Superior temporal gyrus (tissue), 1 donor: ENCODE measurements around the gene AP5S1.
"Not testable (repeated sequence)": the region's sequence is repeated elsewhere in the genome, so short reads cannot be mapped to it uniquely, and the experiment has no call there.

ENCODE experiments used
- DNase-seq: peaks from one replicate; pipeline ENCODE4 v3.0.0-alpha.2; 2016; ENCODE audit errors: extremely low spot score

Gene AP5S1

GRCh38 chr20:3811467-3812258 lies 8.7 kb upstream of the AP5S1 start:
- peak; percentile 97 for DNase-seq

GRCh38 chr20:3812259-3812681 lies 8.1 kb upstream of the AP5S1 start:
- DNase-seq, result no peak

DNA sequence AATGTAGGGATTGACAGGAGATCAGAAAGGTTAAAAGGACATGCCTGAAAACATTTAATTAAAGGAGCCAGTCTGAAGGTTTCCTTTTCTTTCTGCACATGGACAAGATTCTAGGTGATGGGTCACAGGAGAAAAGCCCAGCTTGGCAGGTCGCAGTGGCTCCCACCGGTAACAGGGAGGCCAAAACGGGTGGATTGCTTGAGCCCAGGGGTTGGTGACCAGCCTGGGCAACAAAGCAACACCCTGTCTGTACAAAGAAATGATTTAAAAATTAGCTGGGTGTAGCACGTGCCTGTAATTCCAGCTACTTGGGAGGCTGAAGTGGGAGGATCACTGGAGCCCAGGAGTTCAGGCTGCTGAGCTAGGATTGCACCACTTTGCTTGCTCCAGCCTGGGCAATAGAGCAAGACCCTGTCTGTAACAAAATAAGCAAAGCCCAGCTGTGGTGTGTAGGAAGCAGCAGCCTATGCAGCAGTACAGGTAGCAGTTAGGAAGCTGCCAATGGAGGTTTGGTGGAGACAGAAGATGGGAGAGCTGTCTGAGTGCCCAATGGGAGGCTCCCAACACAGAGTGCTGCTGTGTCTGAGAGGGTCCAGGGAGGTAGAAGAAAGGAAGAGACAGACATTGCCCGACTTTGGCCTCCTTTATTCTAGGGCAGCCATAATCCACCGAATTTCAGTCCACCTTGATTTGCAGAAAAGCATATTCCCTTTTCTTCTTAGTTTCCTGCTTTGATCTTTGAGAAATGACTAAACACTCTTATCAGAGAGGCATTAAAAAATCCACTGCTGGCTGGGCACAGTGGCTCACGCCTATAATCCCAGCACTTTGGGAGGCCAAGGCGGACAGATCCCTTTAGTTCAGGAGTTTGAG lies 7.1 kb upstream of the AP5S1 start:
- peak; percentile 25 for DNase-seq

DNA sequence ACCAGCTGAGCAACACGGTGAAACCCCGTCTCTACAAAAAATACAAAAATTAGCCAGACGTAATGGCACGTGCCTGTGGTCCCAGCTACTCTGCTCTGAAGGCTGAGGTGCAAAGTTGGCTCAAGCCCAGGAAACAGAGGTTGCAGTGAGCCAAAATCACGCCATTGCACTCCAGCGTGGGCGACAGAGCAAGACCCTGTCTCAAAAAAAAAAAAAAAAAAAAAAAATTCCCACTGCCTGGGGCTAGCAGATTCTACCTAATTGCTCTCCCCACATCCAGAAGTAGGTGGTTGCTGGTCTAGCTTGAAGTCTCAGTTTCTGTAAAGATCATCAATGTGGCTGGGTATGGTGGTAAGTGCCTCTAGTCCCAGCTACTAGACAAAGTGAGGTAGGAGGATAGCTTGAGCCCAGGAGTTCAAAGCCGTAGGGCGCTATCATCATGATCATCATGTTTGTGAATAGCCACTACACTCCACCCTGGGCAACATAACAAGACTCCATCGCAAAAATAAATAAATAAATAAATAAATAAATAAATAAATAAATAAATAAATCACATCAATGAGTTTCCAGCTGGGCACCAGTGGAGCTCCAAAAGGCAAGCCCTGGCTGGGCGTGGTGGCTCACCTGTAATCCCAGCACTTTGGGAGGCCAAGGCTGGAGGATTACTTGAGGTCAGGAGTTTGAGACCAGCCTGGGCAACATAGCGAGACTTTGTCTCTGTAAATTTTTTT lies 6.3 kb upstream of the AP5S1 start:
- peak; percentile 4 for DNase-seq

DNA sequence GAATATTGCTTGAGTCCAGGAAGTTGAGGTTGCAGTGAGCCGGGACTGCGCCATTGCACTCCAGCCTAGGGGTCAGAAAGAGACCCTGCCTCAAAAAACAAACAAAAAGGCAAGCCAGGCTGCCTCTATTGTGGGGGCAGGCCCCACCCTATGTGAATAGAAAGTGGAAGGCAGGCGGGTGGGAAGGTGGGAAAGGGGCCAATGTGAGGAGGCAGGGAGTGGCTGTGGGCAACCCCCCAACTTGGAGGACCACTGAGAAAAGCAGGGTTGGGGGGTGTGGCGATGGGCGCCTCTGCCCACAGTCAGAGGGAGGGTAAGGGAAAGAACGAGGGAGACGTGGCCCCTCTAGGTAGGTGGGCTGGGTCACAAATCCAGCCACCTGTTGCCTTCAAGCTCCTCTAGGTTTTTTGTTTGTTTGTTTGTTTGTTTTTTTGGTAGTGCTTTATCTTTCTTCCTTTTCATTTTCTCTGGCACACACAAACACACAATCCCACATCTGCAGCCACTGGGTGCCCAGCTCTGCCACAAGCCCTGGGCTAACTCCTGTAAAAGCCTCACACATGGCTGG lies 5.3 kb upstream of the AP5S1 start:
- DNase-seq, result no peak

DNA sequence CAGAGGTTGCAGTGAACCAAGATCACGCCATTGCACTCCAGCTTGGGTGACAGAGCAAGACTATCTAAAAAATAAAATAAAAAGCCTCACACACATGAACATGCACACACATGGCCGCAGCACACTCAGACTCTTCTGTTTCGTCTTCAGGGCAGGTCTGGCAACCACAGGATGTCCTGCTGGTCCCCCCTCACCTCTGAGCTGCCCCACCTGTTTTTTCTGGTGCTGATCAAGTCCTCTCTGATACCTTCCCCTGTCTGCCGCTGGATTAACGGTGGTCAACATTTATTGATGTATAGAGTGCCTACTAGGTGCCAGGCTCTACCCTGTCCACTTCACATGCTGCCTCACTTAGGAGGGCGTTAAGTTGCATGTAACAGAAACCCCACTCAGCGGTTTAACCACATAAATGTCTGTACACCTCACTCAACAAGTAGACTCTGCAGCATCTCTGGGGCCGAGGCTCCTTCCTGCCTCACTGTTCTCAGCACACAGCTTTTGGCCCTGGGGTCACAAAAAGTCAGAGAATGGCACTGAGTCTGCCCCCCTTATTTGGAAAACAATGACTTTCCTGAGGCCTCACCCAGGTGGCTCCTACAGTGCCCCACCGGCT lies 4.5 kb upstream of the AP5S1 start:
- no peak for DNase-seq

DNA sequence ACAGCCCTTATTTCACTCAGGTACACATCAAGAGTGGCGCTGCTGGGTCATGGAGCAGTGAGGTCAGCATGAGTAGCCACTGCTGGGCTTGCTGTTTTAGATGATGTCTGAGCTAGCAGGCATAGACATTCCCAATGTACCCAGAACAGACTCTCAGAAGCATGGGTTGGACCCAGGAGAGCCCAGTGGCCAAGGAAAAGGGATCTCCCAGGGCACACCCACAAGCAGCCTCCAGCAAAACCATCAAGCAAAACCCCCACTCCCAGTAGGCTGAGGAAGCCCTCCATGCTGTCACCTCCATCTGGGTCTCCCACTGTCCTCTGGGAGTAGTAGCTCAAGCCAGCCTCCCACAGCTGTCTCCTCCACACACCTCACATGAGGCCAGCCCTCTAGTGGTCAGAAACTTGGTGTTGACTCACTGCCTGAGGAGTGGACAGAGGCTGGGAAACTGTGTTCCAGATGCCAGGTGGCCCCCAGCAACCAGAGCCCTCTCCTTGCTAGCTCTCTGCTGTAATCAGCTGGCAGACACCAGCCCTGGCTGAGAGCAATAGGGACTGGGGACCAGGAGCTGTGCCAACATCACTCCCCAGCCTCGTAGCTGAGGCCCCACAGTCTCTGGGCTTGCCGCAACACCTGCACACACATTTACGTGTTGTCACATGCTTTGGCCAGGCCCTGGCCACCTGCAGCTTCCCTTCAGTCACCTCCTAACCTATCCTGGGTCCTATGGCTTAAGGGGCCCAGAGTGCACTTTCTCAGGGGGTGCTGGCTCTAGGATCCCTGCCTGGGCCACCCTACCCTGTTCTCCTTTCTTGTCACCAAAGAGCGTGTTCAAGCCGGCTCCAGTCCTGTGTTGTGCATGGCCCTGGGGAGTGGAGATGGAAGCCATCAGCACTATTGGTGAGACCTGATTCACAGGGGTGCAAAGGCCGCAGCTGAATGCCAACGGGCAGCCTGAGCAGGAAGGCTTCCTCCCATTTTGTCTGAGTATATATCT lies 1.9 kb upstream of the AP5S1 start:
- DNase-seq, result peak; percentile 64

DNA sequence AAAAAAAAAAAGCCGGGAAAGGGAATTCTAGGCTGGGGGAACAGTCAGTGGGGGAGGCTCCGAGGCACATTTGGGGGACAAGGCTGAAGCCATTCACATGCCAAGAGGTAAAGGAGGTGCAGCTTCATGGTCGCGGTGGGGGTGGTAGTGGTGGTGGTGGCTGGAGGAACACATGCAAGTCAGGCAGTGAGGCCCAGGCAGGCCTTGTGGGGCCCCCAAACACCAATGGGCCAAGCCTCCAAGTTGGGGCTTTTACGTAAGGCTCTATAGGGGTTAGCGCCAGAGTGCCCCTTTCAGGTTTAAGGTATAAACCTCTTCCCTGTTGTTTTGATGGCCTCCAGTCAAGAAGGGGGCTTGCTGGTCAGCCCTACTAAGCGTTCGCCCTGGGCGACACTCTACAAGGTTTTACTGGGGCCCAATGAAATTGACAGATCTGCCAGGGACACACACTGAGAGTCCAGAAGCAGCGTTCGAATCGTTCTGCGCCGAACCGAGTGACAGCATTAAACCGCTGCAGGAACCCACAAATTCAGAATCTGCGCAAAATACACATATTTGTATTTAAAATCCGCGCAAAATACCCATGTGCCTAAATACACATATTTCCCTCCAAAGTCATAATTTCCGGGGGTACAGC lies 818 bp upstream of the AP5S1 start:
- no peak for DNase-seq

DNA sequence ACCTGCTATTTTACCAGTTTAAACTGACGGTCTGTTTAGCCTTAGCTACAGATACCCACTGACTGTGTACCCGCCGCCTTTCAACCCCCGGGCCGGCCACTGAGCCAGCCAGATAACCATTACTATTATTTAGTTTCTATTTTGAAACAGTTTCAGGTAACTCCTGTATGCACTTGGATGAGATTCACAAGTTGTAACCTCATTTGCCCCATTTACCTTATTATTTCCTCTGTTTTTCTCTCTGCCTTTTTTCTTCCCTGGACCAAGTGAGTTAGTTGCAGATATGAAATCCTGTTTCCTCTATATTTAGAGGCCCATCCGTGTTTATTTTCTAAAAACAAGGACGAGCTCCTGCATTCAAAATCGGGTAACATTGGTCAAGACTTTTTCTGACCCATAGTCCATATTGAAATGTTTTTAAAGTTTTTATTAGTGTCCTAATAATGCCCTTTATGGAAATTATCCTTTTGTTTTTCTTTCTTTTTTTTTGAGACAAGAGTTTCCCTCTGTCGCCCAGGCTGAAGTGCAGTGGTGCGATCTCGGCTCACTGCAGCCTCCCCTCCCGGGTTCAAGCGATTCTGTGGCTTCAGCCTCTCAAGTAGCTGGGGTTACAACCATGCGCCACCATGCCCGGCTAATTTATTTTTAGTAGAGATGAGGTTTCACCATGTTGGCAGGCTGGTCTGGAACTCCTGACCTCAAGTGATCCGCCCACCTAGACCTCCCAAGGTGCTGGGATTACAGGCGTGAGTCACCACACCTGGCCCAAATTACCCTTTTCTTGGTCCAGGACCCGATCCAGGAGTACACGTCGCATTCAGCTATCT lies 767 bp downstream of the AP5S1 start:
- no peak for DNase-seq

DNA sequence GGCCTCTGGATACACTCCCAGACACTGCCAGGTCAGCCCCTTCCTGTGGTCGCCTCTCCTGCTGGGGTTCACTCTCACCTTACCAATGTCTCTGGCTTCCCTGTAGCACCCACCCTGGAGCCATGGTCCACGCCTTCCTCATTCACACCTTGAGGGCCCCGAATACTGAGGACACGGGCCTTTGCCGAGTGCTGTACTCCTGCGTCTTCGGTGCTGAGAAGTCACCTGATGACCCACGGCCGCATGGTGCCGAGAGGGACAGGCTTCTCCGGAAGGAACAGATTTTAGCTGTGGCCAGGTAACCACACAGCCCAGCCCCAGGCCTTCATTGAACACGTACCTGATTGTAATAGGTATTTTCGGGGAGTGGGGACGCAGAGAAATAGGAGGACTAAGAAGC lies 1.6 kb downstream of the AP5S1 start:
- no peak for DNase-seq

DNA sequence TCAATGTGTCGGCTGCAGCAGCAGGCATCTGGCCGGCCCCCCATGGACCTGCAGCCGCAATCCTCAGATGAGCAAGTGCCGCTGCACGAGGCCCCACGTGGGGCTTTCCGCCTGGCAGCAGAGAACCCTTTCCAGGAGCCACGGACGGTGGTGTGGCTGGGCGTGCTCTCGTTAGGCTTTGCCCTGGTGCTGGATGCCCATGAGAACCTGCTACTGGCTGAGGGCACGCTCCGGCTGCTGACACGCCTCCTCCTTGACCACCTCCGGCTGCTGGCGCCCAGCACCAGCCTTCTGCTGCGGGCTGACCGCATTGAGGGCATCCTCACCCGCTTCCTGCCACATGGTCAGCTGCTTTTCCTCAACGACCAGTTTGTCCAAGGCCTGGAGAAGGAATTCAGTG lies 3.5 kb downstream of the AP5S1 start:
- no peak for DNase-seq

DNA sequence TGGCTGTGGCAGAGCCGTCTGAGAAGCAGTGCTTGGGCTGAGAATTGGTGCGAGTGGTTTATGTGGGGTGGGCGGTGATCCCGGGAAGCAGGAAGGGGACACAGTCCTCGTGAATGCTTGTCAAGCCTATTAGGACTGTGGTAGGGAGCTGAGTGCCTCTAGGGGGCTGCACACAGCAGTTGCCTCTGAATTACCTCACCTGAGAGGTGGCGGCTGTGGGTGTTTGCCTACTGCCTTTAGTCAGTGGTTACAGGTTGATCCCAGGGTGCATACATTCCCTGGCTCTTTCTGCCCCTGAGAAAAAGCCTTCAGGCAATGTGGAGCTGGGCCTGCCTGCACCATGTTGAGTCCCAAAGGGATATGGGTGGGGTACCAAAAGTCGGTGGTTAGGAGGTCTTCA lies 5.2 kb downstream of the AP5S1 start:
- no peak for DNase-seq

GRCh38 chr20:3826420-3826819 lies 6.1 kb downstream of the AP5S1 start:
- no peak for DNase-seq

GRCh38 chr20:3828798-3829197 lies 8.5 kb downstream of the AP5S1 start:
- no peak for DNase-seq

DNA sequence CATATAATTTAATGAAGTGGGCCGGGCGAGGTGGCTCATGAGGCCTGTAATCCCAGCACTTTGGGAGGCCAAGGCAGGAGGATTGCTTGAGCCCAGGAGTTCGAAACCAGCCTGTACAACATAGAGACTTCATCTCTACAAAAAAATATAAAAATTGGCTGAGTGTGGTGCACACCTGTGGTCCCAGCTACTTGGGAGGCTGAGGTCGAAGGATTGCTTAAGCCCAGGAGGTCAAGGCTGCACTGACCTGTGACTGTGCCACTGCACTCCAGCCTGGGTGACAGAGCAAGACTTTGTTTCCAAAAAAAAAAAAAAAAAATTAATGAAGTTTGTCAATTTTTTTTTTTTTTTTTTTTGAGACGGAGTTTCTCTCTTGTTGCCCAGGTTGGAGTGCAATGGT lies 9.5 kb downstream of the AP5S1 start:
- not testable (repeated sequence) for DNase-seq

DNA sequence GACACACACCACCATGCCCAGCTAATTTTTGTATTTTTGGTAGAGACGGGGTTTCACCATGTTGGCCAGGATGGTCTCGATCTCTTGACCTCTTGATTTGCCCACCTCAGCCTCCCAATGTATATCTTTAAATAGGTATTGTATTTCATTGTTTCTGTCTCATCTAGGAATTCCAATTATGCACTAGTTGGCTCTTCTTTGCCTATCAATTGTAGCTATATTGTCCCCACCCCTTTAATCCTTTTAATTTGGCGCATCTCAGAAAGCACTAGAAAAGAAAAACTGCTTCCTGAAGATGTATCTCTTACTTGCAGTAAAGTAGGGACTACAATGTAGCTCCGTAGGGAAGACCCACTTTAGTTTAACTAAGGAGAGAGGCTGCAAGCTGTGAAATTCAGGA lies 15.8 kb downstream of the AP5S1 start:
- no peak for DNase-seq

DNA sequence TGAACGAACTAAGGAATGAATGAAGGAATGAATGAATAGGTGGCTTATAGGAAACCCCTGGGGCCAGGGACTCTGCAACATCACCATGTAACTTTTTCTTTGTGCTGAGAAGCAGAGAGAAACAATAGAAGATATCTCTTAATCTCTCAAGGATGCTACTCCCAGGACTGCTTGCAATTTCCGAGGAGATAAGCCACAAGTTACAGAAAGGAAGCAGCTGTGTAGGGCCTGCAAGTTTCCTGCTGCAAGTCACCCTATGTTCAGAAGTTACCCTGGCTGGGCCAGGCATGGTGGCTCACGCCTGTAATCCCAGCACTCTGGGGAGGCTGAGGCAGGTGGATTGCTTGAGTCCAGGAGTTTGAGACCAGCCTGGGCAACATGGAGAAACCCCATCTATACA lies 19.0 kb downstream of the AP5S1 start:
- no peak for DNase-seq

DNA sequence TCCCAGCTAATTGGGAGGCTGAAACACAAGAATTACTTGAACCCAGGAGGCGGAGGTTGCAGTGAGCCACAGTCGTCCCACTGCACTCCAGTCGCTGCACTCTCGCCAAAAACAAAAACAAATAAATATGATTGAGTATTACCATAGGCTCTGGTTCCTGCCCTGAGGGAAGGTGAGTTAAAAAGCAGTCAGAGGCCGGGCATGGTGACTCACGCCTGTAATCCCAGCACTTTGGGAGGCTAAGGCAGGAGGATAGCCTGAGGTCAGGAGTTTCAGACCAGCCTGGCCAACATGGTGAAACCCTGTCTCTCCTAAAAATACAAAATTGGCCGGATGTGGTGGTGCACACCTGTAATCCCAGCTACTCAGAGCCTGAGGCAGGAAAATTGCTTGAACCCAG lies 19.9 kb downstream of the AP5S1 start:
- not testable (repeated sequence) for DNase-seq

DNA sequence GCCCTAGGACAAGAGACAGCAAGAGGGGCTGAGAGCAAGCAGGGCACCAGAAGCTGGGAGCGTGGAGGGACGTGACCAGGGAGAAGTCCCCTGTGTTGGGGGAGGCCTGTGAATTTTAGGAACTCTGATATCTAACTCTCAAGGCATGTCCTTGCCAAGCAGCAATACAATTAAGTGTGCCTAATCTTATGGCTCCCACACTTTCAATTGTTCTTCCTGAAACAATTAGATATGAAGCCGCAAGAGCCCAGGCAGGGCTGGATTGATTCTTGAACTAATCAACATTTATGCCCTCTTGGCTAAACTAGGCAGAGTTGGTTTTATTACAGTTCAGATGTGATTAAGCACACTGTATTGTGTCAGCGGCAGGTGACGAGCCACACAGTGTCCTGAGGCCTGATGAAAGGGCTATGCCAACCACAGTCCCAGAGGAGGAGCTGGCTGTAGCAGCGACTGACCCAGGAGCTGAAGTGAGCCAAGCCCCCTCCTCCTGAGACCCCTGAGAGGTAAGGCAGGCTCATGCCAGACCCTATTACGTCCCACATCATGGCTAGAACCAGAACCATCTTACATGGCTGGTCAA lies 22.1 kb downstream of the AP5S1 start:
- DNase-seq, result no peak
